Fibroblast of pulmonary artery (primary cell): ENCODE data around the gene CACNB1.

Source experiments
- DNase-seq: peaks from one replicate; pipeline ENCODE4 v3.0.0-alpha.2; 2010; ENCODE audit warnings: low read depth
- H3K4me3 ChIP-seq: replicated peaks from 2 replicates; pipeline ENCODE4 v1.5.1; 2011; ENCODE audit warnings: low read depth, mild to moderate bottlenecking, control low read depth, low read length, moderate library complexity
- CTCF ChIP-seq: IDR thresholded peaks from 2 replicates; pipeline ENCODE4 v1.5.1; 2011; ENCODE audit warnings: mild to moderate bottlenecking, control low read depth, low read length, inconsistent platforms; ENCODE audit errors: missing control alignments

The CACNB1 gene

GRCh38 chr17:39197380-39198185 is at the start of gene CACNB1:
TSS of gene CACNB1 (minus strand) at chr17:39197669. CDS start at chr17:39197495, 174 bp downstream.
- TF ChIP-seq CTCF, result no peak
- DNase-seq, result peak; percentile 75
- H3K4me3 ChIP-seq, result peak within 1 kb of the TSS; percentile 77

GRCh38 chr17:39246274-39246673 is 48.8 kb upstream of the CACNB1 start:
- H3K4me3 ChIP-seq, result no peak overlapping the region
- no peak for TF ChIP-seq CTCF
- DNase-seq, result no peak

GRCh38 chr17:39244600-39245570 is 47.4 kb upstream of the CACNB1 start:
- TF ChIP-seq CTCF, result peak; percentile 98
- H3K4me3 ChIP-seq, result no peak overlapping the region
- DNase-seq, result peak; percentile 86

GRCh38 chr17:39244016-39244599 is 46.6 kb upstream of the CACNB1 start:
- H3K4me3 ChIP-seq, result no peak overlapping the region
- no peak for TF ChIP-seq CTCF
- no peak for DNase-seq

- H3K4me3 ChIP-seq, result no peak overlapping the region
- TF ChIP-seq CTCF, result no peak
- DNase-seq, result no peak
These were observed 45.7 kb upstream of the CACNB1 start for GRCh38 chr17:39243155-39243554.

GRCh38 chr17:39240631-39241030 is 43.2 kb upstream of the CACNB1 start:
- no peak for TF ChIP-seq CTCF

More at GRCh38 chr17:39240631-39241030, 43.2 kb upstream of the CACNB1 start:
- H3K4me3 ChIP-seq, result no peak overlapping the region
- no peak for DNase-seq
